Measurements from ENCODE around the gene CDRT4.

Gene CDRT4

GRCh38 chr17:15436473-15437302 is 30.7 kb downstream of the CDRT4 start:
- TF ChIP-seq CTCF (IDR thresholded peaks at IDR 0.05; ENCODE audit: low read length, missing control alignments), result peak; percentile 42
- no peak overlapping the region for H3K4me3 ChIP-seq (replicated peaks; ENCODE audit: low read depth, low read length)
- DNase-seq (ENCODE audit: low read depth), result peak; percentile 69

DNA sequence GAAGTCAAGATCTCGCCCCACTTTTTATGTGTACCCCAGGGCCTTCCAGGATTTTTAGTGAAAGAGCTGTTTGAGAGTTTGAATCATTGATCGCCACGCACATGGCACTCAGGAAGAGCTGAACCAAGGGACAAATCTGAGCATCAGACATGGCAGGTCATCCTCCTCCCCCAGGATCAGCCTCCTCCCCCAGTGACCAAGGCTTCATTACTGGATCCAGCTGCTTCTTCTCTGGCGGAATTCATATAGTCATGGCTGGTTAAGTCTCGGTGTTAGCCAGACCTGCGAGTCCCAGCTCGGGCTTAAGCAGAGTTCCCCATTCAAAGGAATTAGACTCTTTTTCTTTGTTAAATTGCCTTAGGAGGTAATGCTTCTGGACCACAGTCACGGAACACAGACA is 32.5 kb downstream of the CDRT4 start:
- DNase-seq (ENCODE audit: low read depth), result no peak
- no peak for TF ChIP-seq CTCF (IDR thresholded peaks at IDR 0.05; ENCODE audit: low read length, missing control alignments)
- no peak overlapping the region for H3K4me3 ChIP-seq (replicated peaks; ENCODE audit: low read depth, low read length)

GRCh38 chr17:15432807-15433611 is 34.4 kb downstream of the CDRT4 start:
- peak; percentile 81 for DNase-seq (ENCODE audit: low read depth)

GRCh38 chr17:15431766-15432165 is 35.7 kb downstream of the CDRT4 start:
- DNase-seq (ENCODE audit: low read depth), result no peak
- no peak for TF ChIP-seq CTCF (IDR thresholded peaks at IDR 0.05; ENCODE audit: low read length, missing control alignments)
- H3K4me3 ChIP-seq (replicated peaks; ENCODE audit: low read depth, low read length), result no peak overlapping the region

More at GRCh38 chr17:15432807-15433611, 34.4 kb downstream of the CDRT4 start:
- TF ChIP-seq CTCF (IDR thresholded peaks at IDR 0.05; ENCODE audit: low read length, missing control alignments), result no peak
- H3K4me3 ChIP-seq (replicated peaks; ENCODE audit: low read depth, low read length), result no peak overlapping the region

- no peak overlapping the region for H3K4me3 ChIP-seq (replicated peaks; ENCODE audit: low read depth, low read length)
- no peak for TF ChIP-seq CTCF (IDR thresholded peaks at IDR 0.05; ENCODE audit: low read length, missing control alignments)
- no peak for DNase-seq (ENCODE audit: low read depth)
These were observed 36.2 kb downstream of the CDRT4 start for GRCh38 chr17:15431196-15431595.

DNA sequence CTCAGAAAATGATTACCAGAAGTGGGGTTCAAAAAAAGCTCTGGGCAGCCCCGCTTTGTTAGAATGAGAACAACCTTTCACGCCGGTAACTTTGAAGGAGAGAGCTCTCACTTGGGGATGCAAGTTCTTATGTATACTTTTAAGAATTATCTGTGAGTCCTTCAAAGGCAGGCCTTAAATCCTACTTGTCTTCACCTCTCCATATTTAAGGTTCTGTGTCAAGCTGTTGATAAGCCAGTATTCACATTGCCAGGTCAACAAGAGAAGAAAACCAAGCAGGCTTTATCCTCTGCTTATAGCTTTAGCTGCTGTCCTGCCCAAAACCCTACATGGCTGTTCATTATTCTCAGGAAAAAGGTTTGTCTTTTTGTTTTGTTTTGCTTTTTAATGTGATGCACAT is 42.9 kb downstream of the CDRT4 start:
- H3K4me3 ChIP-seq (replicated peaks; ENCODE audit: low read depth, low read length), result no peak overlapping the region
- DNase-seq (ENCODE audit: low read depth), result no peak
- no peak for TF ChIP-seq CTCF (IDR thresholded peaks at IDR 0.05; ENCODE audit: low read length, missing control alignments)
